ENCODE data around the gene CCDC89.

Gene CCDC89

GRCh38 chr11:85685820-85686459, at the start of gene CCDC89:
Gene CCDC89, minus strand, starts transcription at chr11:85686195. Its CDS starts 65 bp downstream, at chr11:85686130.
- DNase-seq (ENCODE audit: low read depth in 2 of 3, low spot score in 1 of 3) = no peak

- no peak for DNase-seq (ENCODE audit: low read depth in 2 of 3, low spot score in 1 of 3)
Measured at GRCh38 chr11:85732965-85733364, 47.0 kb upstream of the CCDC89 start.

GRCh38 chr11:85726381-85726780, 40.4 kb upstream of the CCDC89 start:
- no peak for DNase-seq (ENCODE audit: low read depth in 2 of 3, low spot score in 1 of 3)

GRCh38 chr11:85725510-85726258, 39.7 kb upstream of the CCDC89 start:
- DNase-seq (ENCODE audit: low read depth in 2 of 3, low spot score in 1 of 3) = no peak

- DNase-seq (ENCODE audit: low read depth in 2 of 3, low spot score in 1 of 3) = no peak
Measured at GRCh38 chr11:85724748-85725465, 38.9 kb upstream of the CCDC89 start.

GRCh38 chr11:85723088-85723487, 37.1 kb upstream of the CCDC89 start:
- DNase-seq (ENCODE audit: low read depth in 2 of 3, low spot score in 1 of 3) = no peak

- no peak for DNase-seq (ENCODE audit: low read depth in 2 of 3, low spot score in 1 of 3)
Measured at GRCh38 chr11:85721191-85721590, 35.2 kb upstream of the CCDC89 start.

- DNase-seq (ENCODE audit: low read depth in 2 of 3, low spot score in 1 of 3) = no peak
Measured at GRCh38 chr11:85718991-85719807, 33.2 kb upstream of the CCDC89 start.

- DNase-seq (ENCODE audit: low read depth in 2 of 3, low spot score in 1 of 3) = no peak
Measured at GRCh38 chr11:85718126-85718943, 32.3 kb upstream of the CCDC89 start.

GRCh38 chr11:85717429-85717828, 31.4 kb upstream of the CCDC89 start:
- no peak for DNase-seq (ENCODE audit: low read depth in 2 of 3, low spot score in 1 of 3)

- DNase-seq (ENCODE audit: low read depth in 2 of 3, low spot score in 1 of 3) = no peak
Measured at GRCh38 chr11:85712953-85713352, 27.0 kb upstream of the CCDC89 start.

- no peak for DNase-seq (ENCODE audit: low read depth in 2 of 3, low spot score in 1 of 3)
Measured at GRCh38 chr11:85710917-85711316, 24.9 kb upstream of the CCDC89 start.

- DNase-seq (ENCODE audit: low read depth in 2 of 3, low spot score in 1 of 3) = no peak
Measured at GRCh38 chr11:85709941-85710702, 24.1 kb upstream of the CCDC89 start.

GRCh38 chr11:85705800-85706199, 19.8 kb upstream of the CCDC89 start:
- DNase-seq (ENCODE audit: low read depth in 2 of 3, low spot score in 1 of 3) = no peak

GRCh38 chr11:85704967-85705366, 19.0 kb upstream of the CCDC89 start:
- no peak for DNase-seq (ENCODE audit: low read depth in 2 of 3, low spot score in 1 of 3)

- no peak for DNase-seq (ENCODE audit: low read depth in 2 of 3, low spot score in 1 of 3)
Measured at GRCh38 chr11:85699957-85700741, 14.2 kb upstream of the CCDC89 start.

GRCh38 chr11:85698195-85698594, 12.2 kb upstream of the CCDC89 start:
- DNase-seq (ENCODE audit: low read depth in 2 of 3, low spot score in 1 of 3) = no peak

- DNase-seq (ENCODE audit: low read depth in 2 of 3, low spot score in 1 of 3) = no peak
Measured at GRCh38 chr11:85697747-85698146, 11.8 kb upstream of the CCDC89 start.

GRCh38 chr11:85695546-85695945, 9.6 kb upstream of the CCDC89 start:
- no peak for DNase-seq (ENCODE audit: low read depth in 2 of 3, low spot score in 1 of 3)

Measured in stimulated activated CD4-positive, alpha-beta T cell treated with anti-CD3 and anti-CD28 coated beads, Interleukin-12 subunit alpha, Interleukin-12 subunit beta, amount 100 ng/mL, for 48 hours (primary cell).